Fibroblast of peridontal ligament (primary cell): ENCODE measurements around the gene CPA1.
A peak's percentile ranks its signal among the peaks of the same experiment; 100 is the strongest.

ENCODE experiments used
- DNase-seq: peaks from one replicate; pipeline ENCODE4 v3.0.0-alpha.2; 2010; ENCODE audit errors: extremely low read depth

Gene CPA1

GRCh38 chr7:130394421-130395195 lies 14.3 kb downstream of the CPA1 start:
- DNase-seq = no peak

- peak; percentile 38 for DNase-seq
Measured at GRCh38 chr7:130395421-130395820, 15.1 kb downstream of the CPA1 start.

- DNase-seq = no peak
Measured at GRCh38 chr7:130396109-130396508, 15.8 kb downstream of the CPA1 start.

- DNase-seq = no peak
Measured at GRCh38 chr7:130397051-130397757, 16.9 kb downstream of the CPA1 start.

DNA sequence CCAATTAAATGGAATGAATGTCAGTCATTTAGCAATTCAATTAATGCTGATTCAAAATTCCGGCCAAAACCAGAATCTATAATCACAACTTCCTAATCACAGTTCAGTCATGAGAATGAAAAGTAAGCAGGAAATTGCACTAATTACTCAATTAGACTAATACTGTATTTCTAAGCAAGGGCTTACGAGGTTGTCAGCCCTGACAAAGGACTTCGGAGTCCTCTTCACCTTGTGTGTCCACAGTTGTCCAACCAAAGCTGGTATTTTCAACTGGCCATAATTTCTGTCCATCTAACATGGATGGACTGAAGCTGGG lies 17.4 kb downstream of the CPA1 start:
- DNase-seq = no peak

DNA sequence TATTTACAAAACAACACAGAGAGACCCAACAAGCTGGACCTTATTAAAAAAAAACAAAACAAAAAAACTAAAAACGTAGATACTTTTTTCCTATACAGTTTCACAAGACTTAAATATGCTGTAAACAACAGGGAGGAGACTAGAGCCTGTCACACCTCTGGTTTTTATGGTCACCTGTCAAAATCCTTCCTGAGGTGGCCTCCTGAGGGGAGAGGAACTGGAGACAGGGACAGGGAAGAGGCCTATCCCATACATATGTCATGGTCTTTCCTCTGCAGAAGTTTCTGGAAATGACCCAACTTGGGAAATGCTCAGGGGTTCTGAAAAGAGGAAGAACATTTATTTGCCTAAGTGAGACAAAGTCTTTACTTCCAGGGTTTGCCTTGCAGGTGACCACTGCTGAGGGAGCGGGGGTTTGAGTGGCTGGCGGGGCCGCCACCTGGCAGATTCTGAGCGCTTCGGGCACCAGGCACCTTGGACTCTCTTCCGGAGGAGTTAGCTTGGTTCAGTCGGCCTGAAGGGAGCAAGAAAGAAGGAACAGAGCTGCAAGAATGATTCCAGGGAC lies 18.3 kb downstream of the CPA1 start:
- no peak for DNase-seq

- peak; percentile 97 for DNase-seq
Measured at GRCh38 chr7:130400120-130400572, 19.9 kb downstream of the CPA1 start.

DNA sequence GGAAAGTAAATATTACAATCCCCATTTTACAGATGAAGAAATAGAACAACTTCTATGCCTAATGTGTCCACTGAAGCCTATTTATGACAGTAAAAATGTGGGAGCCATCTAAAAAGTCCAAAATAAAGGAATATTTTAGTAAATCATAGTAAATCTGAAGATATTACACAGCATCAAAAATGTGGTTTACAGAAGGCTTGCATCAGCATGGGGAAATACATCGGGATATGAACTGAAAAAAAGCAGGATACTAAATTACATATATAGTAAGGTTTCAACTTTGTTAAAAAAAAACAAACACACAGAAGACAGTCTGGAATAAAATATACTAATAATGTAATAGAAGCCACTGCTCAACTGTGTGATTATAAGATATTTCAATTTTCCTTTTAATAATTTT lies 20.8 kb downstream of the CPA1 start:
- peak; percentile 55 for DNase-seq

GRCh38 chr7:130401578-130401977 lies 21.3 kb downstream of the CPA1 start:
- DNase-seq = no peak

DNA sequence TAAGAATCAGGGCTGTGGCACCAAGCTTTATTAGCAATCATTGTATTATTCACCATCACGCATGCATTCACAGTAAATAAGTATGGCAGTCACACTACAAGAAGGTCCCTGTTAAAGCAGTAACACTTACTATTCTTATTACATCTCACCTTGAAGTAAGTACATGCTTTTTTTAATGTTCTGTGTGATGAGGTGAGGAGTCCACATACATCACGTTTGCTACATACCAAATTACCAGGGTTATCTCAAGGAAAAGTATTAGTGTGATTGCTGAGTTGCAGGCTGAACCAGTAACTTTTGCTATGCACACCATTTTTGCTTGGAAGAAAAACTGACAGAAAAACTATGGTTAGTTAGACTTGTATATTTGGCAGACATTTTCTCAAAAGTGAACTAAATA lies 24.7 kb downstream of the CPA1 start:
- DNase-seq = no peak

- DNase-seq = peak; percentile 52
Measured at GRCh38 chr7:130409067-130409711, 28.9 kb downstream of the CPA1 start.

- no peak for DNase-seq
Measured at GRCh38 chr7:130409712-130410072, 29.4 kb downstream of the CPA1 start.

GRCh38 chr7:130410868-130411541 lies 30.7 kb downstream of the CPA1 start:
- no peak for DNase-seq

DNA sequence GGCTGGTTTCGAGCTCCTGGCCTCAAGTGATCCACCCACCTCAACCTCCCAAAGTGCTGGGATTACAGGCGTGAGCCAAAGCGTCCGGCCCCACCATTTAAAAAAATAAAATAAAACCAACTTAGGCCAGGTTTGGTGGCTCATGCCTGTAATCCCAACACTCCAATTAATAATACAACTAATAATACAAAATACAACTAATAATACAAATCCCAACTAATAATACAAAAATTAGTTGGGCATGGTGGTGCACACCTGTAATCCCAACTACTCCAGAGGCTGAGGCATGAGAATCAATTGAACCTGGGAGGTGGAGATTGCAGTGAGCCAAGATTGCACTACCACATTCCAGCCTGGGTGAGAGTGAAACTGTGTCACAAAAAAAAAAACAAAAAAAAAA lies 32.9 kb downstream of the CPA1 start:
- DNase-seq = no peak

GRCh38 chr7:130415006-130415405 lies 34.7 kb downstream of the CPA1 start:
- no peak for DNase-seq

DNA sequence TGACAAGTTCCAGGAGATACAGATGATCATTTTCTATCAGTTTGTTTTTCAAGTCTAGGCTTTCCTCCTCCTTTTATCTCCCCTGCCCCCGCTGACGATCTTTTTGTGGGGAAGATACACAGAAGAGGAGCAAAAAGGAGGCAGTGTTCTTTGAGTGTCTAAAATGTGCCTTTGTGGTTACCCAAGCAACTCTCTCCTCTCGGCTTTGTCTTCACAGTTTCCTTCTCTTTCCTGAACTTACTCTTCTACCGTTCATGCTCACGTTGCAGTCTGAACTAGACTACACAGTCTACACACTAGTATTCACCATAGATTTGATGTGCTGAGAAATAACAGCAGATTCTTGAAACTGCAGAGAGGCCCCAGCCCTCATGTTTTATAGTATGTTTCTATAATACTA lies 36.9 kb downstream of the CPA1 start:
- DNase-seq = no peak

- no peak for DNase-seq
Measured at GRCh38 chr7:130418306-130418705, 38.0 kb downstream of the CPA1 start.

DNA sequence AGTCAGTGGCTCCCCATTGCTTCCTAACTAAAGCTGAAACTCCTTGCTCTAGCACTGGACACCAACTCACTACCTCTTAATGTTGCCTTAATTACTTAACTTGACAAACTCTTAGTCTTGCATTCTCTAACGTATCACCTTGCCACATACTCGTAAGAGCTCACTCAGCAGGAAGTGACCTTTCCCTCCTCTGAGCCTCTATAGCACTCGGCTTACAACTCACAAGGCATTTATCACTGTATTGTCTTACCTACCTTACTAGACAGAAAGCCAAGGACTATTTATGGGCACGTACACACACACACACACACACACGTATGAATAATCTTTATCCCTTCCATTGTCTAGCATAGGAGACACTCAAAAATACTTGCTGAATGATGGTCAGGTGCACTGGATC lies 39.4 kb downstream of the CPA1 start:
- no peak for DNase-seq

DNA sequence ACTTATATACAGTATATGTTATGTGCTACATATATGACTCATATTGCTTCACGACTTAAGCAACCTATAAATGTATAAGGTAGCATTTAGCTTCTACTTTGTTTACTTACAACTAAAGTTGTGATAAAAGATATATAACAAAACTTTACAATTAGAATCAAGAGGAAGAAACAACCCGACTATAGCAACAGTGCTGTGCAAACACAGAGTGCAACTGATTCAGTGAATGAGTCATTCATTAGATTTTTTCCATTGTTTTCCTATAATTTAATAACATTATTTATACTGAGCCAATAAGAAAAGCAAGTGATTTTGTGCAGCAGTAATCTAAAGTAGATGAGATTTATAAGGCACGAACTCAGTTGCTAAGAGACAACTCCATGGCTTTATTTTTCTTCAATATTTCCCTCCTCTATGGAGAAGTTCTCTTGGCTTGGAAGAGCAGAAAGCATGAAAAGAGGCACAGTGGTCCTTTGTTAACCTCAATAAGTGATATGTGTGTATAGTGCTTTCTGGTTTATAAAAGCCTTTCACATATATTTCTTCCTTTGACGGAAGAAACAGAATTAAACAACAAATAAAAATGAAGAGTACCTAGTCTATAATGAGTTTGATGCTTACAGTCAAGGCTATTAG lies 40.8 kb downstream of the CPA1 start:
- no peak for DNase-seq

- DNase-seq = peak; percentile 73
Measured at GRCh38 chr7:130421684-130422083, 41.4 kb downstream of the CPA1 start.

GRCh38 chr7:130423501-130424037 lies 43.3 kb downstream of the CPA1 start:
- no peak for DNase-seq
